Panc1 (cell line): ENCODE data around the gene PTGR1. TPM values are rescaled to one million over a fixed set of nuclear protein-coding genes. Genes with fewer than 3 reads are reported as not detected.

ENCODE experiments used
- ATAC-seq: fragments of 200-7000 bp; cut with Tn5 transposase; 2 replicates; pipeline ENCODE4 v1.9.1; 2020; ENCODE audit warnings: mild to moderate bottlenecking, moderate library complexity
- BruUV-seq: library from RNA; stranded (reverse); fragments of 400-500 nt; replicated peaks from 2 replicates; lab custom pipeline; 2021; lab: Mats Ljungman, UMichigan
- CTCF ChIA-PET: fragments of 300-600 bp; sonication (Branson Sonifier 250); formaldehyde crosslinking; loops from one replicate; lab custom pipeline; 2022; ENCODE audit warnings: antibody characterized with exemption; lab: Charles Lee
- POLR2A ChIA-PET: fragments of 300-600 bp; sonication (Branson Sonifier 250); formaldehyde crosslinking; loops from one replicate; lab custom pipeline; 2022; ENCODE audit warnings: antibody characterized with exemption; lab: Charles Lee
- DNase-seq: peaks from one replicate; pipeline ENCODE4 v3.0.0-alpha.2; 2010; ENCODE audit warnings: low read depth, low spot score
- H3K27ac ChIP-seq: 2 replicates; pipeline ENCODE4 v1.5.1; 2011; ENCODE audit warnings: mild to moderate bottlenecking, low read length, inconsistent platforms
- H3K27me3 ChIP-seq: fragments of 200-500 bp; sonication (Bioruptor generic); 2 replicates; pipeline ENCODE4 v1.6.0; 2014; ENCODE audit warnings: low read length, inconsistent platforms; ENCODE audit not compliant: control insufficient read depth, insufficient read depth
- H3K36me3 ChIP-seq: fragments of 200-500 bp; sonication (Bioruptor generic); 2 replicates; pipeline ENCODE4 v1.5.1; 2014; ENCODE audit warnings: inconsistent platforms, mild to moderate bottlenecking, low read length, moderate library complexity; ENCODE audit not compliant: control insufficient read depth, insufficient read depth
- H3K4me1 ChIP-seq: 2 replicates; pipeline ENCODE4 v1.5.1; 2011; ENCODE audit warnings: inconsistent platforms, mild to moderate bottlenecking, low read length, moderate library complexity; ENCODE audit not compliant: control insufficient read depth, insufficient read depth
- H3K4me3 ChIP-seq, 2 experiments: 2 replicates each; pipeline ENCODE4 v1.5.1; 2011 to 2012; ENCODE audit warnings: low read depth in 2 of 2, low read length in 2 of 2, mild to moderate bottlenecking in 2 of 2, inconsistent platforms in 1 of 2, moderate library complexity in 1 of 2
- H3K9me3 ChIP-seq: fragments of 200-500 bp; sonication (Bioruptor generic); 2 replicates; pipeline ENCODE4 v1.5.1; 2014; ENCODE audit warnings: low read depth, mild to moderate bottlenecking, inconsistent platforms, low read length, moderate library complexity; ENCODE audit not compliant: control insufficient read depth, insufficient read depth
- POLR2AphosphoS5 ChIP-seq: IDR thresholded peaks from 2 replicates; pipeline ENCODE4 v1.6.1; 2012; ENCODE audit warnings: mild to moderate bottlenecking, low read depth, low read length, moderate library complexity
- REST ChIP-seq, 2 experiments: IDR thresholded peaks; 2 replicates each; pipeline ENCODE4 v1.6.1; 2011 to 2012; ENCODE audit warnings: low read depth in 2 of 2, control low read depth in 1 of 2, low read length in 1 of 2, mild to moderate bottlenecking in 1 of 2, moderate library complexity in 1 of 2; ENCODE audit not compliant: insufficient read depth in 1 of 2
- SIN3A ChIP-seq: IDR thresholded peaks from 2 replicates; pipeline ENCODE4 v1.6.1; 2012; ENCODE audit warnings: low read depth, mild to moderate bottlenecking, low read length, moderate library complexity, borderline replicate concordance; ENCODE audit not compliant: insufficient read depth
- TCF7L2 ChIP-seq: IDR thresholded peaks from 2 replicates; pipeline ENCODE4 v1.6.1; 2011; ENCODE audit warnings: mild to moderate bottlenecking, low read depth, low read length, inconsistent platforms
- in situ Hi-C: cut with HindIII; loops from 2 replicates; pipeline ENCODE4 v1.10.0; 2016; ENCODE audit warnings: low sequenced_read_pairs, low pct_unique_long_range_greater_than_20kb
- intact Hi-C: fragments of 100-400 bp; cut with micrococcal nuclease; formaldehyde crosslinking; loops from one replicate; pipeline ENCODE4 v1.10.0; 2022; ENCODE audit not compliant: unreplicated experiment
- total RNA-seq: library from RNA; stranded (reverse); gene quantifications from one replicate; pipeline ENCODE4 v1.2.1, GENCODE V29; 2021; ENCODE audit not compliant: unreplicated experiment
- TF ChIP-seq, protein P1 (sequence below): fragments of 450-650 bp; IDR thresholded peaks from 2 replicates; pipeline ENCODE4 v1.5.1; 2017; ENCODE audit warnings: mild to moderate bottlenecking

The PTGR1 gene
- total RNA-seq, 1 experiment from 2014 or later: 46.0 TPM

- ATAC-seq: no peak
- in situ Hi-C loops (no loop called here), intact Hi-C loops (no loop called here)
- no peaks in the 10 kb centered on the region for H3K36me3 ChIP-seq
- TF ChIP-seq REST (IDR thresholded peaks at IDR 0.05; ENCODE audit: insufficient read depth in 1 of 2, low read depth in 2 of 2, low read length in 1 of 2) (no peak), SIN3A (no peak)
- H3K27ac ChIP-seq: no peak overlapping the region; the same call in 1 of the 2 replicates
- CTCF ChIA-PET: no interaction called here
- H3K27me3 ChIP-seq: no peaks in the 10 kb centered on the region
- no peak for DNase-seq
- H3K4me1 ChIP-seq: peaks cover 10% of the 10 kb centered on the region; the same call in 1 of the 2 replicates
- no peaks in the 10 kb centered on the region for H3K9me3 ChIP-seq
- no TSS peak for BruUV-seq
- no peak overlapping the region for H3K4me3 ChIP-seq
- POLR2A ChIA-PET: no interaction called here
Measured at GRCh38 chr9:111637421-111637950, 38.0 kb upstream of the PTGR1 start.

- Histone ChIP-seq H3K27ac (no peak overlapping the region), H3K9me3 (no peaks in the 10 kb centered on the region), H3K4me3 (no peak overlapping the region), H3K27me3 (no peaks in the 10 kb centered on the region), H3K36me3 (peaks cover 4% of the 10 kb centered on the region; the same call in 1 of the 2 replicates), H3K4me1 (peaks cover 15% of the 10 kb centered on the region)
- BruUV-seq: no TSS peak
- CTCF ChIA-PET: no interaction called here
- POLR2A ChIA-PET: no interaction called here
- ATAC-seq: no peak
- intact Hi-C loops: no loop called here
- TF ChIP-seq POLR2AphosphoS5 (no peak), TCF7L2 (no peak), SIN3A (no peak), REST (IDR thresholded peaks at IDR 0.05; ENCODE audit: insufficient read depth in 1 of 2, low read depth in 2 of 2, low read length in 1 of 2) (no peak)
- TF ChIP-seq, protein P1, sequence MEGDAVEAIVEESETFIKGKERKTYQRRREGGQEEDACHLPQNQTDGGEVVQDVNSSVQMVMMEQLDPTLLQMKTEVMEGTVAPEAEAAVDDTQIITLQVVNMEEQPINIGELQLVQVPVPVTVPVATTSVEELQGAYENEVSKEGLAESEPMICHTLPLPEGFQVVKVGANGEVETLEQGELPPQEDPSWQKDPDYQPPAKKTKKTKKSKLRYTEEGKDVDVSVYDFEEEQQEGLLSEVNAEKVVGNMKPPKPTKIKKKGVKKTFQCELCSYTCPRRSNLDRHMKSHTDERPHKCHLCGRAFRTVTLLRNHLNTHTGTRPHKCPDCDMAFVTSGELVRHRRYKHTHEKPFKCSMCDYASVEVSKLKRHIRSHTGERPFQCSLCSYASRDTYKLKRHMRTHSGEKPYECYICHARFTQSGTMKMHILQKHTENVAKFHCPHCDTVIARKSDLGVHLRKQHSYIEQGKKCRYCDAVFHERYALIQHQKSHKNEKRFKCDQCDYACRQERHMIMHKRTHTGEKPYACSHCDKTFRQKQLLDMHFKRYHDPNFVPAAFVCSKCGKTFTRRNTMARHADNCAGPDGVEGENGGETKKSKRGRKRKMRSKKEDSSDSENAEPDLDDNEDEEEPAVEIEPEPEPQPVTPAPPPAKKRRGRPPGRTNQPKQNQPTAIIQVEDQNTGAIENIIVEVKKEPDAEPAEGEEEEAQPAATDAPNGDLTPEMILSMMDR: no peak
- DNase-seq: no peak
- in situ Hi-C loops: no loop called here
Measured at GRCh38 chr9:111634860-111635259, 35.4 kb upstream of the PTGR1 start.
